Neural progenitor cell (in vitro differentiated cells): ENCODE data around the gene AJAP1. TPM values are rescaled to one million over a fixed set of nuclear protein-coding genes. Genes with fewer than 3 reads are reported as not detected.
A peak's percentile ranks its signal among the peaks of the same experiment; 100 is the strongest.

Source experiments
- DNase-seq: peaks from one replicate; pipeline ENCODE4 v3.0.0-alpha.2; 2016; ENCODE audit warnings: low spot score
- H2AFZ ChIP-seq: fragments of 200-600 bp; sonication (generic); replicated peaks from 2 replicates; pipeline ENCODE4 v1.6.1; 2016; ENCODE audit warnings: antibody characterized with exemption
- H3F3A ChIP-seq: fragments of 200-600 bp; sonication (generic); 2 replicates; pipeline ENCODE4 v1.6.1; 2016; ENCODE audit warnings: antibody characterized with exemption, low read depth
- H3K27ac ChIP-seq: fragments of 200-600 bp; sonication (generic); 2 replicates; pipeline ENCODE4 v1.5.1; 2016; ENCODE audit warnings: mild to moderate bottlenecking
- H3K27me3 ChIP-seq: fragments of 200-600 bp; sonication (generic); 2 replicates; pipeline ENCODE4 v1.6.1; 2016; ENCODE audit warnings: mild to moderate bottlenecking, moderate library complexity
- H3K36me3 ChIP-seq: fragments of 200-600 bp; sonication (generic); 2 replicates; pipeline ENCODE4 v1.5.1; 2016
- H3K4me1 ChIP-seq: fragments of 200-600 bp; sonication (generic); 2 replicates; pipeline ENCODE4 v1.6.1; 2016; ENCODE audit warnings: mixed run types
- H3K4me2 ChIP-seq: fragments of 200-600 bp; sonication (generic); 2 replicates; pipeline ENCODE4 v1.6.1; 2016
- H3K4me3 ChIP-seq: fragments of 200-600 bp; sonication (generic); 2 replicates; pipeline ENCODE4 v1.5.1; 2016
- H3K79me2 ChIP-seq: fragments of 200-600 bp; sonication (generic); 2 replicates; pipeline ENCODE4 v1.6.1; 2016; ENCODE audit warnings: low read depth
- H3K9ac ChIP-seq: fragments of 200-600 bp; sonication (generic); 2 replicates; pipeline ENCODE4 v1.6.1; 2016
- H3K9me3 ChIP-seq: fragments of 200-600 bp; sonication (generic); 2 replicates; pipeline ENCODE4 v1.5.1; 2016; ENCODE audit warnings: low read depth
- H4K20me1 ChIP-seq: fragments of 200-600 bp; sonication (generic); 2 replicates; pipeline ENCODE4 v1.6.1; 2016; ENCODE audit warnings: low read depth
- H3K27ac Mint-ChIP-seq: 3 replicates; pipeline ENCODE4 v1.8.0; 2021; ENCODE audit warnings: mixed read lengths
- H3K27me3 Mint-ChIP-seq: 2 replicates; pipeline ENCODE4 v1.8.0; 2022; ENCODE audit warnings: low read depth, mild to moderate bottlenecking, inconsistent platforms, moderate library complexity, mixed read lengths; ENCODE audit not compliant: insufficient read depth
- H3K36me3 Mint-ChIP-seq: 3 replicates; pipeline ENCODE4 v1.8.0; 2021; ENCODE audit warnings: mixed read lengths
- H3K4me1 Mint-ChIP-seq: 3 replicates; pipeline ENCODE4 v1.8.0; 2021; ENCODE audit warnings: mixed read lengths
- H3K4me3 Mint-ChIP-seq: 3 replicates; pipeline ENCODE4 v1.8.0; 2021; ENCODE audit warnings: mild to moderate bottlenecking, moderate library complexity, mixed read lengths
- H3K9me3 Mint-ChIP-seq: 3 replicates; pipeline ENCODE4 v1.8.0; 2020; ENCODE audit warnings: mixed read lengths
- EZH2 ChIP-seq: fragments of 200-600 bp; sonication (generic); IDR thresholded peaks from 2 replicates; pipeline ENCODE4 v1.6.1; 2017; ENCODE audit warnings: antibody characterized with exemption, mild to moderate bottlenecking, moderate library complexity
- EZH2phosphoT487 ChIP-seq: fragments of 200-600 bp; sonication (generic); IDR thresholded peaks from 2 replicates; pipeline ENCODE4 v1.6.1; 2017; ENCODE audit warnings: antibody characterized with exemption
- total RNA-seq: library from RNA; depleted of rRNA; stranded (reverse); fragments of >200 nt; gene quantifications from 2 replicates; pipeline ENCODE4 v1.2.3, GENCODE V29; 2015; ENCODE audit warnings: low replicate concordance
- TF ChIP-seq, protein P1 (sequence below): fragments of 200-600 bp; sonication (generic); IDR thresholded peaks from 2 replicates; pipeline ENCODE4 v1.5.1; 2017; ENCODE audit warnings: antibody characterized with exemption, mild to moderate bottlenecking

AJAP1 gene
- total RNA-seq, 1 donor from 2014 or later = 0.21 TPM

DNA sequence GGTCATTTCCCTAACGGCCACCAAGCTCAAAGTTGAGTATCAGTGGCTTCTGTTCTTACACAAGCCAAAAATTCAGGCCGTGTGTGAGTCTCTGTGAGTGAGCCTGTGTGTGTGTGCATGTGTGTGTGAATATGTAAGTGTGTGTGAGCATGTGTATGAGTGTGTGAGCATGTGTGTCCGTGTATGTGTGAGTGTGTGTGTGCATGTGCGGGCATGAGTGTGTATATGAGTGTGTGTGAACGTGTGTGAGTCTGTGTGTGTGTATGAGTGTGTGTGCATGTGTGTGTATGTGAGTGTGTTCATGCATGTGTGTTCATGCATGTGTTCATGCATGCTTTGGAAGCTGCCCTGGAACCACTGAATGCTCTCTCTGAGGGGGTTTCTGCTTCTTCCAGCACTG lies 105.7 kb downstream of the AJAP1 start:
- Mint-ChIP-seq H3K4me3 (no peak overlapping the region), H3K27me3 (peaks cover 4% of the 10 kb centered on the region), H3K27ac (no peak overlapping the region), H3K9me3 (peaks cover 9% of the 10 kb centered on the region), H3K36me3 (peaks cover 9% of the 10 kb centered on the region), H3K4me1 (peaks cover 20% of the 10 kb centered on the region)
- Histone ChIP-seq H3F3A (peaks cover 8% of the 10 kb centered on the region), H2AFZ (no peak overlapping the region), H3K27me3 (peaks cover 8% of the 10 kb centered on the region), H3K79me2 (no peaks in the 10 kb centered on the region), H3K9ac (no peak overlapping the region), H3K9me3 (no peaks in the 10 kb centered on the region), H3K4me1 (peaks cover 21% of the 10 kb centered on the region), H3K27ac (no peak overlapping the region), H4K20me1 (no peaks in the 10 kb centered on the region), H3K36me3 (no peaks in the 10 kb centered on the region), H3K4me2 (no peak overlapping the region), H3K4me3 (no peak overlapping the region)
- DNase-seq = no peak
- TF ChIP-seq, protein P1, sequence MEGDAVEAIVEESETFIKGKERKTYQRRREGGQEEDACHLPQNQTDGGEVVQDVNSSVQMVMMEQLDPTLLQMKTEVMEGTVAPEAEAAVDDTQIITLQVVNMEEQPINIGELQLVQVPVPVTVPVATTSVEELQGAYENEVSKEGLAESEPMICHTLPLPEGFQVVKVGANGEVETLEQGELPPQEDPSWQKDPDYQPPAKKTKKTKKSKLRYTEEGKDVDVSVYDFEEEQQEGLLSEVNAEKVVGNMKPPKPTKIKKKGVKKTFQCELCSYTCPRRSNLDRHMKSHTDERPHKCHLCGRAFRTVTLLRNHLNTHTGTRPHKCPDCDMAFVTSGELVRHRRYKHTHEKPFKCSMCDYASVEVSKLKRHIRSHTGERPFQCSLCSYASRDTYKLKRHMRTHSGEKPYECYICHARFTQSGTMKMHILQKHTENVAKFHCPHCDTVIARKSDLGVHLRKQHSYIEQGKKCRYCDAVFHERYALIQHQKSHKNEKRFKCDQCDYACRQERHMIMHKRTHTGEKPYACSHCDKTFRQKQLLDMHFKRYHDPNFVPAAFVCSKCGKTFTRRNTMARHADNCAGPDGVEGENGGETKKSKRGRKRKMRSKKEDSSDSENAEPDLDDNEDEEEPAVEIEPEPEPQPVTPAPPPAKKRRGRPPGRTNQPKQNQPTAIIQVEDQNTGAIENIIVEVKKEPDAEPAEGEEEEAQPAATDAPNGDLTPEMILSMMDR = no peak
- no peak for TF ChIP-seq EZH2
- TF ChIP-seq EZH2phosphoT487 = no peak

DNA sequence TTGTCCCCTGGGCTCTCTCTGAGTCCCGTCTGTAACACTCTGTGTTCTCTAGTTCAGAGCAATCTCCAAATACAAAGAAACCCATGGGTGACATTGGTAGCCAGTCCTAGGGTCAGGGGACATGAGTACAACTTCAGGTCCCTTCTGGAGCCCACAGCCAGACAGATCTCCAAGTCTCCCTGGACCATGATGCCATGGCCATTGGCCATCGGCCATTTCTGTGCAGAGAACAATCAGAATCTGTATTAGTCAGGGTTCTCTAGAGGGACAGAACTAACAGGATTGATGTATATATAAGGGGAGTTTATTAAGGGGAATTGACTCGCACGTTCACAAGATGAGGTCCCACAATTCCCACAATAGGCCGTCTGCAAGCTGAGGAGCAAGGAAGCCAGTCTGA lies 106.9 kb downstream of the AJAP1 start:
- Histone ChIP-seq H2AFZ (no peak overlapping the region), H3K9ac (no peak overlapping the region), H3K79me2 (no peaks in the 10 kb centered on the region), H3F3A (peaks cover 3% of the 10 kb centered on the region), H3K36me3 (no peaks in the 10 kb centered on the region), H3K4me1 (peaks cover 9% of the 10 kb centered on the region), H3K4me3 (no peak overlapping the region), H3K9me3 (no peaks in the 10 kb centered on the region), H3K4me2 (no peak overlapping the region), H3K27ac (no peak overlapping the region), H3K27me3 (peaks cover 8% of the 10 kb centered on the region), H4K20me1 (no peaks in the 10 kb centered on the region)
- no peak overlapping the region for H3K4me3 Mint-ChIP-seq
- TF ChIP-seq, protein P1 = no peak
- TF ChIP-seq EZH2 (no peak), EZH2phosphoT487 (no peak)
- H3K9me3 Mint-ChIP-seq = peaks cover 9% of the 10 kb centered on the region
- peaks cover 2% of the 10 kb centered on the region for H3K27me3 Mint-ChIP-seq
- H3K36me3 Mint-ChIP-seq = peaks cover 9% of the 10 kb centered on the region
- DNase-seq = no peak
- H3K4me1 Mint-ChIP-seq = peaks cover 7% of the 10 kb centered on the region
- no peak overlapping the region for H3K27ac Mint-ChIP-seq

DNA sequence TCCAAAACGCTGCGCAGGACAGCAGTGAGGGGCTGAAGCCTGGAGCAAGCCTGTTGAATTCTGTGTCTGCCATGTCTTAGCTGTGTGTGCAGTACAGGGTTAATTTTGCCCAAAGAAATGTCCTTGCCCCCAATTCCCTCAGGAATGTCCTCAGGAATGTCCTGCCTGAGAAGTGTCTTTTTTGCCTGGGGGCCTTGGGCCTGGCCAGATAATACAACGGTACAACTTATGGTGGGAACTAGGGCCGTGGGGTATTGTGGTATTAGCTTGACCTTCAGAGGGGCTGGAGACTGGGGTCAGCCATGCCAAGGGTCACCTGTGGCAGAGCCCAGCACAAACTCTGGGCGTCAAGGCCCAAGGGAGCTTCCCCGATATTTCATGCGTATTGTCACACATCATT lies 107.7 kb downstream of the AJAP1 start:
- H3K4me1 Mint-ChIP-seq = peaks cover 5% of the 10 kb centered on the region
- Histone ChIP-seq H3K36me3 (no peaks in the 10 kb centered on the region), H4K20me1 (no peaks in the 10 kb centered on the region), H3F3A (no peaks in the 10 kb centered on the region), H2AFZ (no peak overlapping the region), H3K27ac (no peak overlapping the region), H3K4me2 (no peak overlapping the region), H3K79me2 (no peaks in the 10 kb centered on the region), H3K9me3 (no peaks in the 10 kb centered on the region), H3K4me3 (no peak overlapping the region), H3K9ac (no peak overlapping the region), H3K27me3 (peaks cover 8% of the 10 kb centered on the region), H3K4me1 (peaks cover under 1% of the 10 kb centered on the region)
- peak; percentile 19 for DNase-seq
- H3K4me3 Mint-ChIP-seq = no peak overlapping the region
- peaks cover 9% of the 10 kb centered on the region for H3K9me3 Mint-ChIP-seq
- peaks cover 9% of the 10 kb centered on the region for H3K36me3 Mint-ChIP-seq
- TF ChIP-seq EZH2phosphoT487 (no peak), EZH2 (no peak)
- TF ChIP-seq, protein P1 = no peak
- H3K27ac Mint-ChIP-seq = no peak overlapping the region
- H3K27me3 Mint-ChIP-seq = peaks cover 2% of the 10 kb centered on the region
